Vagina (tissue), 2 donors: ENCODE data around the gene STIM1. TPM values are rescaled to one million over a fixed set of nuclear protein-coding genes. Genes with fewer than 3 reads are reported as not detected.
A peak's percentile ranks its signal among the peaks of the same experiment; 100 is the strongest.

Experiments
- DNase-seq, 2 donors: peaks; one replicate each; pipeline ENCODE4 v3.0.0-alpha.2; 2017; ENCODE audit errors: extremely low spot score in 2 of 2
- H3K27ac ChIP-seq: fragments of 200-600 bp; sonication (generic); one replicate; pipeline ENCODE4 v1.5.1; 2019
- H3K27me3 ChIP-seq: fragments of 200-600 bp; sonication (generic); one replicate; pipeline ENCODE4 v1.5.1; 2019
- H3K36me3 ChIP-seq, 2 donors: fragments of 200-600 bp; sonication (generic); one replicate each; pipeline ENCODE4 v1.5.1; 2017 to 2019
- H3K4me1 ChIP-seq: fragments of 200-600 bp; sonication (generic); one replicate; pipeline ENCODE4 v1.5.1; 2019
- H3K4me3 ChIP-seq, 2 donors: fragments of 200-600 bp; sonication (generic); 1 replicate in 1 of 2; 2 replicates in 1 of 2; pipeline ENCODE4 v1.5.1; 2016 to 2019
- H3K9me3 ChIP-seq: fragments of 200-600 bp; sonication (generic); one replicate; pipeline ENCODE4 v1.5.1; 2019
- CTCF ChIP-seq, 3 experiments: fragments of 450-650 bp in 2 of 3; fragments of 200-600 bp in 1 of 3; sonication (generic) in 1 of 3; IDR thresholded peaks; one replicate each; pipeline ENCODE4 v1.5.1; 2017 to 2019; ENCODE audit warnings: antibody characterized with exemption in 3 of 3, mild to moderate bottlenecking in 2 of 3, moderate library complexity in 2 of 3
- POLR2A ChIP-seq, 2 donors: fragments of 450-650 bp; IDR thresholded peaks; one replicate each; pipeline ENCODE4 v1.6.1; 2017; ENCODE audit warnings: antibody characterized with exemption in 2 of 2, mild to moderate bottlenecking in 2 of 2, moderate library complexity in 2 of 2
- POLR2AphosphoS5 ChIP-seq, 2 donors: sonication (generic); formaldehyde crosslinking; IDR thresholded peaks; one replicate each; pipeline ENCODE4 v1.9.0; 2017; ENCODE audit warnings: antibody characterized with exemption in 2 of 2, mild to moderate bottlenecking in 2 of 2, low read depth in 1 of 2; ENCODE audit not compliant: insufficient read depth in 1 of 2
- intact Hi-C: fragments of 100-400 bp; cut with DNase I; formaldehyde crosslinking; loops from one replicate; pipeline ENCODE4 v1.15.1; 2023
- total RNA-seq: library from RNA; depleted of rRNA; stranded (reverse); fragments of >200 nt; gene quantifications from one replicate; pipeline ENCODE4 v1.2.3, GENCODE V29; 2016

Gene STIM1
- total RNA-seq, 1 donor from 2014 or later: 68.8 TPM

- intact Hi-C loops: no loop called here
- H3K27ac ChIP-seq: peak overlapping the region; percentile 98
- H3K36me3 ChIP-seq: peaks cover 0 to 12% of the 10 kb centered on the region in 2 donors
- peaks cover 36% of the 10 kb centered on the region for H3K4me1 ChIP-seq
- no peaks in the 10 kb centered on the region for H3K9me3 ChIP-seq
- no peak for DNase-seq
- H3K27me3 ChIP-seq: no peaks in the 10 kb centered on the region
- TF ChIP-seq POLR2A (IDR thresholded peaks at IDR 0.05) (no peak), CTCF (IDR thresholded peaks at IDR 0.05) (no peak), POLR2AphosphoS5 (IDR thresholded peaks at IDR 0.05; ENCODE audit: insufficient read depth in 1 of 2, low read depth in 1 of 2) (no peak)
- H3K4me3 ChIP-seq: peak overlapping the region; percentile 80 to 82
These were observed 238.3 kb downstream of the STIM1 start for GRCh38 chr11:4093519-4094347.

GRCh38 chr11:4094348-4095291, 239.2 kb downstream of the STIM1 start, which contains the start of gene RRM1:
Gene RRM1 (plus strand): TSS chr11:4094799. CDS start chr11:4095013, 214 bp downstream.
- H3K27me3 ChIP-seq: no peaks in the 10 kb centered on the region
- peak within 1 kb of the TSS; percentile 80 to 82 for H3K4me3 ChIP-seq
- H3K36me3 ChIP-seq: peaks cover 0 to 11% of the 10 kb centered on the region in 2 donors
- H3K27ac ChIP-seq: peak within 1 kb of the TSS; percentile 98
- peaks cover 36% of the 10 kb centered on the region for H3K4me1 ChIP-seq
- peak in 1 of 2 donors; percentile 50 for TF ChIP-seq POLR2A (IDR thresholded peaks at IDR 0.05)
- peak in 1 of 3 experiments; percentile 25 for TF ChIP-seq CTCF (IDR thresholded peaks at IDR 0.05)
- TF ChIP-seq POLR2AphosphoS5 (IDR thresholded peaks at IDR 0.05; ENCODE audit: insufficient read depth in 1 of 2, low read depth in 1 of 2): peak; percentile 93 to 96
- H3K9me3 ChIP-seq: no peaks in the 10 kb centered on the region
- peak in 1 of 2 donors; percentile 97 for DNase-seq
- intact Hi-C loops: no loop called here

- Histone ChIP-seq H3K36me3 (peaks cover 0 to 7% of the 10 kb centered on the region in 2 donors), H3K4me3 (peak overlapping the region; percentile 80 to 82), H3K9me3 (no peaks in the 10 kb centered on the region), H3K27ac (peak overlapping the region; percentile 98), H3K27me3 (no peaks in the 10 kb centered on the region), H3K4me1 (peaks cover 36% of the 10 kb centered on the region)
- DNase-seq: no peak
- no peak for TF ChIP-seq POLR2A (IDR thresholded peaks at IDR 0.05)
- TF ChIP-seq POLR2AphosphoS5 (IDR thresholded peaks at IDR 0.05; ENCODE audit: insufficient read depth in 1 of 2, low read depth in 1 of 2): peak in 1 of 2 donors; percentile 26
- no peak for TF ChIP-seq CTCF (IDR thresholded peaks at IDR 0.05)
- intact Hi-C loops: no loop called here
These were observed 240.2 kb downstream of the STIM1 start for GRCh38 chr11:4095509-4096230.

GRCh38 chr11:4098026-4098621, 242.7 kb downstream of the STIM1 start:
- H3K27me3 ChIP-seq: no peaks in the 10 kb centered on the region
- H3K27ac ChIP-seq: no peak overlapping the region
- intact Hi-C loops: no loop called here
- TF ChIP-seq POLR2AphosphoS5 (IDR thresholded peaks at IDR 0.05; ENCODE audit: insufficient read depth in 1 of 2, low read depth in 1 of 2) (no peak), CTCF (IDR thresholded peaks at IDR 0.05) (no peak), POLR2A (IDR thresholded peaks at IDR 0.05) (no peak)
- peaks cover 36% of the 10 kb centered on the region for H3K4me1 ChIP-seq
- no peaks in the 10 kb centered on the region for H3K9me3 ChIP-seq
- H3K36me3 ChIP-seq: peaks cover 0 to 14% of the 10 kb centered on the region in 2 donors
- DNase-seq: no peak
- no peak overlapping the region for H3K4me3 ChIP-seq
